ENCODE results near the gene P2RY6. TPM values are rescaled to one million over a fixed set of nuclear protein-coding genes. Genes with fewer than 3 reads are reported as not detected.
"Not testable (repeated sequence)": the region's sequence is repeated elsewhere in the genome, so short reads cannot be mapped to it uniquely, and the experiment has no call there.

Gene P2RY6
- total RNA-seq, 4 donors from 2014 or later, result 0.76 to 1.0 TPM; not detected in 2

DNA sequence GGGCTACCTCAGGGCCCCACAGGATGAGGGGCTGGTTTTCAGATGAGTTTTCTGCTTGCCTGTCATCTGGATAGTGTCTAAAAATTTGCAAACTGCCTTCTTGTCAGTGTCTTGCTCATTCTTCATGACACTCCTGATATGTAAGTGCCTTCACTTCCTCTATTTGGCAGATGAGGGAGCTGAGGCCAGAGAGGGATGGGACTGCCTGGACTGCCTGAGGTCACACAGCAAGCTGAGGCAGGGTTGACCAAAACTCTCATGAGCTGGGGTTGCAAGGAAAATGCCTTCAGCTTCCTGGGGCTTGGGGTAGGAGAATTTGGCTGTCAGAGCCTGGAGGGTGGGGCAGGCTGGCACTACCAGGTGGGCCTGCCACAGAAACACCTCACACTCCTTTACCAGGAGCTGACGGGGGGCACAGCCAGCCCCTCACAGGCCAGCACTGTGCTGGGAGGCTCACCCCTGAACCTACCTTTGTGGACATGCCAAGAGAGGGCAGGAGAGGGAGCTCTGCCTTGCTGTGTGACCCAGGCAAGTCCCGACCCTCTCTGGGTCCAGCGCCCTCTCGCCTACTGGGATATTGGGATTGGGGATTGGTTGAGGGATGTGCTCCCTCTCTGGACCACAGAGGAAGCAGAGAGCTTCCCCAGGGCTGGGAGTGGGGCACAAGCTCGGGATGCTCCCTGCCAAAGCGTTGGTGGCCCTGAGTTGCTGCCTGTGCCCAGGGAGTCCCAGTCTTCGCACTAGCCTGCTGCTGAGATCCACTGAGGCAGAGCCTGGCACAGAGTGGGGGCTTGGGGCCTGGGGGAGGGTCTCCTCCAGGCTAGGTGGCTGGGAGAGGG lies 1.9 kb upstream of the P2RY6 start:
- no peak for DNase-seq
- Histone ChIP-seq H3K4me3 (no peak overlapping the region), H3K27ac (no peak overlapping the region), H3K4me1 (no peaks in the 10 kb centered on the region), H3K9me3 (no peaks in the 10 kb centered on the region), H3K27me3 (no peaks in the 10 kb centered on the region), H3K36me3 (no peaks in the 10 kb centered on the region)
- intact Hi-C loops (cut with DNase I; ENCODE audit: low total_unique reads), result no loop called here
- TF ChIP-seq POLR2A (IDR thresholded peaks at IDR 0.05), result no peak
- TF ChIP-seq, protein P1, sequence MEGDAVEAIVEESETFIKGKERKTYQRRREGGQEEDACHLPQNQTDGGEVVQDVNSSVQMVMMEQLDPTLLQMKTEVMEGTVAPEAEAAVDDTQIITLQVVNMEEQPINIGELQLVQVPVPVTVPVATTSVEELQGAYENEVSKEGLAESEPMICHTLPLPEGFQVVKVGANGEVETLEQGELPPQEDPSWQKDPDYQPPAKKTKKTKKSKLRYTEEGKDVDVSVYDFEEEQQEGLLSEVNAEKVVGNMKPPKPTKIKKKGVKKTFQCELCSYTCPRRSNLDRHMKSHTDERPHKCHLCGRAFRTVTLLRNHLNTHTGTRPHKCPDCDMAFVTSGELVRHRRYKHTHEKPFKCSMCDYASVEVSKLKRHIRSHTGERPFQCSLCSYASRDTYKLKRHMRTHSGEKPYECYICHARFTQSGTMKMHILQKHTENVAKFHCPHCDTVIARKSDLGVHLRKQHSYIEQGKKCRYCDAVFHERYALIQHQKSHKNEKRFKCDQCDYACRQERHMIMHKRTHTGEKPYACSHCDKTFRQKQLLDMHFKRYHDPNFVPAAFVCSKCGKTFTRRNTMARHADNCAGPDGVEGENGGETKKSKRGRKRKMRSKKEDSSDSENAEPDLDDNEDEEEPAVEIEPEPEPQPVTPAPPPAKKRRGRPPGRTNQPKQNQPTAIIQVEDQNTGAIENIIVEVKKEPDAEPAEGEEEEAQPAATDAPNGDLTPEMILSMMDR (IDR thresholded peaks at IDR 0.05), result no peak

- TF ChIP-seq, protein P1 (IDR thresholded peaks at IDR 0.05), result no peak
- TF ChIP-seq POLR2A (IDR thresholded peaks at IDR 0.05), result no peak
- H3K9me3 ChIP-seq, result no peaks in the 10 kb centered on the region
- DNase-seq, result no peak
- H3K27ac ChIP-seq, result no peak overlapping the region
- no peak overlapping the region for H3K4me3 ChIP-seq
- H3K27me3 ChIP-seq, result no peaks in the 10 kb centered on the region
- intact Hi-C loops (cut with DNase I; ENCODE audit: low total_unique reads), result no loop called here
- no peaks in the 10 kb centered on the region for H3K36me3 ChIP-seq
- H3K4me1 ChIP-seq, result no peaks in the 10 kb centered on the region
Measured at GRCh38 chr11:73270855-73271477, 1.2 kb upstream of the P2RY6 start.

DNA sequence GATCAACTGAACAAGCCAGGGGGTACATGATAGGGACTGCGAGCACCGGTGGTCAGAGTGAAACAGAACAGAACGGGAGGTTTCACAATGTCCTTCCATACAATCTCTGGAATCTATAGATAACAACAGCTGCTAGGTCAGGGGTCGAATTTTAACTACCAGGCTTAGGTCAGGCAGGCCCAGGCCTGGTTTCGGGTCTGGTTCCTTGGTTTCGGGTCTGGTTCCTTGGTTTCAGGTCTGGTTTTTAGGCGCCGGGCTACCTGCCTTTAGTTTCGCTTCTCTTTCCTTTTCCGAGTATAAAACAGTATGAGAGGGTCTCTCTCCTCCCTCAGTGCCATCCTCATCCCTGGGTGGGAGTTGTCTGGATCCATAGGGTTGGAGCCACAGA lies 666 bp upstream of the P2RY6 start:
- H3K36me3 ChIP-seq; H3K9me3 ChIP-seq; H3K27me3 ChIP-seq; H3K4me3 ChIP-seq; DNase-seq; H3K27ac ChIP-seq; intact Hi-C loops (cut with DNase I; ENCODE audit: low total_unique reads); H3K4me1 ChIP-seq: not testable (repeated sequence)

GRCh38 chr11:73272680-73273038 lies 521 bp downstream of the P2RY6 start:
- H3K4me3 ChIP-seq, result no peak overlapping the region
- TF ChIP-seq, protein P1 (IDR thresholded peaks at IDR 0.05), result no peak
- TF ChIP-seq POLR2A (IDR thresholded peaks at IDR 0.05), result no peak
- intact Hi-C loops (cut with DNase I; ENCODE audit: low total_unique reads), result no loop called here
- H3K27ac ChIP-seq, result no peak overlapping the region
- no peaks in the 10 kb centered on the region for H3K27me3 ChIP-seq
- no peaks in the 10 kb centered on the region for H3K36me3 ChIP-seq
- no peak for DNase-seq
- no peaks in the 10 kb centered on the region for H3K4me1 ChIP-seq
- no peaks in the 10 kb centered on the region for H3K9me3 ChIP-seq

DNA sequence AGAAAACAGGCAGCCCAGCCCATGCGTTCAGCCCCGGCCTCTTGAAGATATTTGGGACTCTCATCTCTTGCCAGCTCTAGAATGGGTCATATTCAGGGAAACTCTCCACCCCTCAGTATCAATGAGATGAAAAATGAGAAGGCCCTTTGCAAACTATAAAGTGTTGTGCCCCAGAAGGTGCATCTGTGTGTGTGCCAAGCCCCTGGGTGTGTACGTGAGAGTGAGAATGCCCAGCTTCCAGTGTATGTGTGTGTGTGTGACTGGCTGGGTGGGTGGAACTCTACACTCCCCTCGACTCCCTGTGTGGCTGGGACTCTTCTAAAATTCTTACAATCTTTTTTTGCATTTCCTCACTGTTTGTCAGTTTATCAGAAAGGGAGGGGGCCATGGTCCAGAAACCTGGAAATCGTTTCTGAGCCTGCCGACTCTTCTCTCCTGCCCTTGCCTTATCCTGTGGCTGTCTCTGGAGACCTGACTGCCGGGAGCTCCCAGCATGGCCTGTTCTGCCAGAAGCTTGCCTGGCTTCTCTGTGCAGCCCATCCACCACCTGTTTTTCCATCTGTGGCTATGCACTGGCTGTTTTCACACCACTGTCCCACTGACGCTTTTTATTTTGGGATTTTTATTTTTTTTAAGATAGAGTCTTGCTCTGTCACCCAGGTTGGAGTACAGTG lies 1.2 kb downstream of the P2RY6 start:
- intact Hi-C loops (cut with DNase I; ENCODE audit: low total_unique reads), result no loop called here
- Histone ChIP-seq H3K27ac (no peak overlapping the region), H3K4me3 (no peak overlapping the region), H3K36me3 (no peaks in the 10 kb centered on the region), H3K27me3 (no peaks in the 10 kb centered on the region), H3K9me3 (no peaks in the 10 kb centered on the region), H3K4me1 (no peaks in the 10 kb centered on the region)
- TF ChIP-seq, protein P1 (IDR thresholded peaks at IDR 0.05), result no peak
- TF ChIP-seq POLR2A (IDR thresholded peaks at IDR 0.05), result no peak
- peak in 1 of 2 donors; percentile 2 for DNase-seq

GRCh38 chr11:73274191-73274590 lies 2.1 kb downstream of the P2RY6 start:
- DNase-seq; H3K9me3 ChIP-seq; H3K27ac ChIP-seq; H3K4me3 ChIP-seq; H3K36me3 ChIP-seq; H3K27me3 ChIP-seq; H3K4me1 ChIP-seq; intact Hi-C loops (cut with DNase I; ENCODE audit: low total_unique reads): not testable (repeated sequence)
